OCI-LY7 (cell line): Measurements from ENCODE around the gene CNOT3. TPM values are rescaled to one million over a fixed set of nuclear protein-coding genes. Genes with fewer than 3 reads are reported as not detected.

Source experiments
- BruUV-seq: library from RNA; stranded (reverse); fragments of 400-500 nt; replicated peaks from 2 replicates; lab custom pipeline; 2021; lab: Mats Ljungman, UMichigan
- CTCF ChIA-PET: fragments of 300-600 bp; sonication (Branson Sonifier 250); formaldehyde crosslinking; loops from one replicate; lab custom pipeline; 2022; ENCODE audit warnings: antibody characterized with exemption; ENCODE audit not compliant: unreplicated experiment; lab: Charles Lee
- POLR2A ChIA-PET: fragments of 300-600 bp; sonication (Branson Sonifier 250); formaldehyde crosslinking; loops from one replicate; lab custom pipeline; 2022; ENCODE audit warnings: antibody characterized with exemption; lab: Charles Lee
- DNase-seq: peaks from one replicate; pipeline ENCODE4 v3.0.0-alpha.2; 2015; ENCODE audit warnings: low spot score
- H2AFZ ChIP-seq: fragments of 200-600 bp; sonication (generic), shearing (Covaris generic); 2 replicates; pipeline ENCODE4 v1.6.1; 2014; ENCODE audit warnings: mild to moderate bottlenecking, antibody characterized with exemption, low read length, moderate library complexity
- H3K27ac ChIP-seq: fragments of 200-600 bp; sonication (generic); 2 replicates; pipeline ENCODE4 v1.5.1; 2014; ENCODE audit warnings: mixed run types, low read depth, mild to moderate bottlenecking, moderate library complexity, low read length, inconsistent platforms; ENCODE audit not compliant: poor library complexity, severe bottlenecking
- H3K36me3 ChIP-seq: fragments of 200-600 bp; sonication (generic); 2 replicates; pipeline ENCODE4 v1.6.1; 2014; ENCODE audit warnings: mild to moderate bottlenecking, antibody characterized with exemption, low read length, moderate library complexity, mixed read lengths; ENCODE audit not compliant: insufficient read depth
- H3K4me1 ChIP-seq: fragments of 200-600 bp; sonication (generic); 2 replicates; pipeline ENCODE4 v1.5.1; 2014; ENCODE audit warnings: mild to moderate bottlenecking, low read length; ENCODE audit not compliant: insufficient read depth, poor library complexity, severe bottlenecking
- H3K4me2 ChIP-seq: fragments of 200-600 bp; sonication (generic); 2 replicates; pipeline ENCODE4 v1.6.1; 2014; ENCODE audit warnings: mild to moderate bottlenecking, low read length
- H3K4me3 ChIP-seq: fragments of 200-600 bp; sonication (generic); 2 replicates; pipeline ENCODE4 v1.5.1; 2014; ENCODE audit warnings: mild to moderate bottlenecking, low read depth, low read length; ENCODE audit not compliant: poor library complexity, severe bottlenecking
- H3K79me2 ChIP-seq: fragments of 200-600 bp; sonication (generic); 2 replicates; pipeline ENCODE4 v1.6.1; 2016; ENCODE audit warnings: low read depth, mild to moderate bottlenecking, low read length, moderate library complexity, mixed read lengths; ENCODE audit not compliant: insufficient read depth
- H3K9me2 ChIP-seq: fragments of 200-600 bp; sonication (generic); 2 replicates; pipeline ENCODE4 v1.6.1; 2016; ENCODE audit warnings: mild to moderate bottlenecking, low read length, mixed read lengths; ENCODE audit not compliant: insufficient read depth
- H3K9me3 ChIP-seq: fragments of 200-600 bp; sonication (generic); 2 replicates; pipeline ENCODE4 v1.6.1; 2014; ENCODE audit warnings: mild to moderate bottlenecking, mixed run types, low read length, mixed read lengths
- H4K20me1 ChIP-seq: fragments of 200-600 bp; sonication (generic); 2 replicates; pipeline ENCODE4 v1.6.1; 2014; ENCODE audit warnings: mild to moderate bottlenecking, antibody characterized with exemption, low read length, moderate library complexity, mixed read lengths; ENCODE audit not compliant: insufficient read depth
- CTCF ChIP-seq: fragments of 200-600 bp; sonication (generic); conservative IDR thresholded peaks from 2 replicates; pipeline ENCODE4 v1.5.1; 2014; ENCODE audit warnings: mild to moderate bottlenecking, antibody characterized with exemption, low read length, moderate library complexity, mixed read lengths
- EZH2phosphoT487 ChIP-seq: fragments of 200-600 bp; sonication (generic); IDR thresholded peaks from 2 replicates; pipeline ENCODE4 v1.6.1; 2018; ENCODE audit warnings: low read depth, borderline replicate concordance, mild to moderate bottlenecking, mixed run types, antibody characterized with exemption, low read length, moderate library complexity, mixed read lengths
- intact Hi-C: fragments of 100-400 bp; cut with micrococcal nuclease; formaldehyde crosslinking; loops from one replicate; pipeline ENCODE4 v1.10.0; 2022; ENCODE audit not compliant: unreplicated experiment
- total RNA-seq, 2 experiments: library from RNA; depleted of rRNA in 1 of 2; stranded (reverse); fragments of >200 nt in 1 of 2; shearing (Covaris generic) in 1 of 2; gene quantifications; 2 replicates each; pipeline ENCODE4 v1.2.3, GENCODE V29; 2014 to 2022

The CNOT3 gene
- total RNA-seq, 2 experiments from 2014 or later: 18.4 to 54.8 TPM

GRCh38 chr19:54152878-54153524 is 15.4 kb downstream of the CNOT3 start:
- Histone ChIP-seq H3K4me3 (no peak overlapping the region), H3K9me2 (no peaks in the 10 kb centered on the region), H2AFZ (no peak overlapping the region), H3K4me2 (no peak overlapping the region), H3K27ac (no peak overlapping the region), H3K4me1 (peaks cover 7% of the 10 kb centered on the region), H3K79me2 (no peaks in the 10 kb centered on the region), H3K9me3 (no peaks in the 10 kb centered on the region), H4K20me1 (no peaks in the 10 kb centered on the region), H3K36me3 (peaks cover 95% of the 10 kb centered on the region)
- CTCF ChIA-PET: no interaction called here
- TF ChIP-seq CTCF (no peak), EZH2phosphoT487 (no peak)
- no peak for DNase-seq
- POLR2A ChIA-PET: no interaction called here
- no TSS peak for BruUV-seq
- intact Hi-C loops: no loop called here

- Histone ChIP-seq H3K27ac (no peak overlapping the region), H3K9me2 (no peaks in the 10 kb centered on the region), H3K36me3 (peaks cover 89% of the 10 kb centered on the region), H4K20me1 (no peaks in the 10 kb centered on the region), H3K9me3 (no peaks in the 10 kb centered on the region), H2AFZ (no peak overlapping the region), H3K4me2 (no peak overlapping the region), H3K79me2 (peaks cover 6% of the 10 kb centered on the region; the same call in 1 of the 2 replicates), H3K4me3 (no peak overlapping the region), H3K4me1 (peaks cover 15% of the 10 kb centered on the region)
- TF ChIP-seq EZH2phosphoT487: no peak
- TF ChIP-seq CTCF: no peak
- DNase-seq: no peak
- intact Hi-C loops: no loop called here
- POLR2A ChIA-PET: no interaction called here
- CTCF ChIA-PET: no interaction called here
- BruUV-seq: no TSS peak
These were observed 16.3 kb downstream of the CNOT3 start for GRCh38 chr19:54153731-54154326.
